Bronchial epithelial cell (primary cell): ENCODE results near the gene FGF8. TPM values are rescaled to one million over a fixed set of nuclear protein-coding genes. Genes with fewer than 3 reads are reported as not detected.

ENCODE experiments used
- DNase-seq: peaks from one replicate; pipeline ENCODE4 v3.0.0-alpha.2; 2010; ENCODE audit warnings: low read depth
- FAIRE-seq: peaks from 2 replicates; lab custom pipeline; 2011; peaks lifted over from hg19 to GRCh38; lab: Jason Lieb, UNC
- H3K27me3 ChIP-seq: 2 replicates; pipeline ENCODE4 v1.5.1; 2011; ENCODE audit warnings: low read length; ENCODE audit not compliant: control insufficient read depth, insufficient read depth
- H3K36me3 ChIP-seq: 2 replicates; pipeline ENCODE4 v1.5.1; 2011; ENCODE audit warnings: low read length; ENCODE audit not compliant: control insufficient read depth, insufficient read depth
- H3K4me3 ChIP-seq: 2 replicates; pipeline ENCODE4 v1.5.1; 2011; ENCODE audit warnings: mild to moderate bottlenecking, low read depth, low read length, control low read depth
- total RNA-seq: library from RNA; depleted of rRNA; stranded (reverse); fragments of >200 nt; gene quantifications from 2 replicates; pipeline ENCODE4 v1.2.1, GENCODE V29; 2014
- TF ChIP-seq, protein P1 (sequence below): IDR thresholded peaks from 2 replicates; pipeline ENCODE4 v1.5.1; 2011; ENCODE audit warnings: mild to moderate bottlenecking, moderate library complexity, low read length, control low read depth, inconsistent platforms; ENCODE audit not compliant: insufficient read depth, severe bottlenecking

FGF8 gene
- total RNA-seq, 1 donor from 2014 or later = 0.26 TPM

DNA sequence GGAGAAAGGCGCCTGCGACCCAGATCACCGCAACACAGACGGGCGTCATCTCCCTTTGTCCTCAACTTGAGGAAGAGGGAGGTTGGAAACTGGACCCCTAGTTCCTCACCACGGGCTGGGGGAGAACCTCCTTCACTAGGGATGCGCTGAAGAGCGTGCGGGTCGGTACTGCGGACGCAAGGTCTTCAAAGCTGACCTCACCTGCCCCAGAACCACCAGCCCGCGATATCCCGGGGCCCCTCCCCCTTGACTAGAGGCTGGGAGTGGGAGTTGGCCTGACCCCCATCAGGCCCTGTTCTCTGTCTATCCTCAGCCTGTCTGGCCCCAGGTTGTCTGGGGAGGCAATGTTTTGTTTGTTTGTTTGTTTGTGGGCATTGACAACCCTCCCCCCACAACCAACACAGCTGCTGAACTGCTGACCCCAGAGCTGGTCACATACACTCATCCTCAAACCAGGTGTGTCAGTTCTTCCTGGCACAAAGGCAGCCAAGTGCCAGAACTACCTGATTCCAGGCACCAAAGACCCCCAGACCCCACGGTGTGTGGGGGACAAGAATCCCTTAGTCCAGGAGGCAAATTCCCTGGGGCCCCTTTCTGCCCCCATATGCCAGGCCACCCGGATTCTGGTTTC, 4.4 kb upstream of the FGF8 start:
- FAIRE-seq = no peak
- DNase-seq = no peak
- H3K36me3 ChIP-seq = peaks cover 5% of the 10 kb centered on the region
- TF ChIP-seq, protein P1, sequence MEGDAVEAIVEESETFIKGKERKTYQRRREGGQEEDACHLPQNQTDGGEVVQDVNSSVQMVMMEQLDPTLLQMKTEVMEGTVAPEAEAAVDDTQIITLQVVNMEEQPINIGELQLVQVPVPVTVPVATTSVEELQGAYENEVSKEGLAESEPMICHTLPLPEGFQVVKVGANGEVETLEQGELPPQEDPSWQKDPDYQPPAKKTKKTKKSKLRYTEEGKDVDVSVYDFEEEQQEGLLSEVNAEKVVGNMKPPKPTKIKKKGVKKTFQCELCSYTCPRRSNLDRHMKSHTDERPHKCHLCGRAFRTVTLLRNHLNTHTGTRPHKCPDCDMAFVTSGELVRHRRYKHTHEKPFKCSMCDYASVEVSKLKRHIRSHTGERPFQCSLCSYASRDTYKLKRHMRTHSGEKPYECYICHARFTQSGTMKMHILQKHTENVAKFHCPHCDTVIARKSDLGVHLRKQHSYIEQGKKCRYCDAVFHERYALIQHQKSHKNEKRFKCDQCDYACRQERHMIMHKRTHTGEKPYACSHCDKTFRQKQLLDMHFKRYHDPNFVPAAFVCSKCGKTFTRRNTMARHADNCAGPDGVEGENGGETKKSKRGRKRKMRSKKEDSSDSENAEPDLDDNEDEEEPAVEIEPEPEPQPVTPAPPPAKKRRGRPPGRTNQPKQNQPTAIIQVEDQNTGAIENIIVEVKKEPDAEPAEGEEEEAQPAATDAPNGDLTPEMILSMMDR = no peak
- peak overlapping the region; percentile 34 for H3K4me3 ChIP-seq
- H3K27me3 ChIP-seq = peaks cover 9% of the 10 kb centered on the region

DNA sequence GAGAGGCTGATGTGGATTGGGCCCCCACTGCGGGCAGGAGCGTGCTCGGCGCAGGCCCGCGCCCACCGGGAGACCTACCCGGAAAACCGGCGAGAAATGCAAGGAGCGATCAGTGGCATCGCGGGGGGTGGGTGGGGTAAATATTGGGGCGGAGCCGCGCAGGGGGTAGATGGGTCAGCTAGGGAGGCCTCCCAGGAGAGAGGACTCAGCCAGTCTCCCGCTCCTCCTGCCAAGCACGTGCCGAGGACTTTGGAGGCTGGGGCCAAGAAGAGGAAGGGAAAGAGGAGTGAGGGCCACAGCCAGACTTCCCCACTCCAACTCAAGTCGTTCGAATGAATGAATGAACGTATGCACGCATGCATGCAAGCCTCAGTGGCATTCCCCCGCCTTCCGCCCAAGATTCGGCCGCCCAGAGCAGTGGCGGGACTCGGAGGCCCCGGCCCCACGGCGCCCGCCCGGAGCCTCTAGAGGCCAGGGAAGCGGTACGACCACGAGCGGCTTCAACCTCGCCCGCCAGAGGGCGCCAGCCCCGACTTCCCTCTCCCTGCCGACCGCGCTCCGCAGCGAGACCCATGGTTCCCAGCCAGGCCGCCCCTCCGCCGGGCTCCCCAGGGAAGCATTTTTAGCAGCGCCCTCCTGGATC, 3.8 kb upstream of the FGF8 start:
- peak overlapping the region; percentile 34 for H3K4me3 ChIP-seq
- peaks cover 5% of the 10 kb centered on the region for H3K36me3 ChIP-seq
- FAIRE-seq = no peak
- TF ChIP-seq, protein P1 = peak; percentile 95
- peak; percentile 33 for DNase-seq
- peaks cover 15% of the 10 kb centered on the region for H3K27me3 ChIP-seq

DNA sequence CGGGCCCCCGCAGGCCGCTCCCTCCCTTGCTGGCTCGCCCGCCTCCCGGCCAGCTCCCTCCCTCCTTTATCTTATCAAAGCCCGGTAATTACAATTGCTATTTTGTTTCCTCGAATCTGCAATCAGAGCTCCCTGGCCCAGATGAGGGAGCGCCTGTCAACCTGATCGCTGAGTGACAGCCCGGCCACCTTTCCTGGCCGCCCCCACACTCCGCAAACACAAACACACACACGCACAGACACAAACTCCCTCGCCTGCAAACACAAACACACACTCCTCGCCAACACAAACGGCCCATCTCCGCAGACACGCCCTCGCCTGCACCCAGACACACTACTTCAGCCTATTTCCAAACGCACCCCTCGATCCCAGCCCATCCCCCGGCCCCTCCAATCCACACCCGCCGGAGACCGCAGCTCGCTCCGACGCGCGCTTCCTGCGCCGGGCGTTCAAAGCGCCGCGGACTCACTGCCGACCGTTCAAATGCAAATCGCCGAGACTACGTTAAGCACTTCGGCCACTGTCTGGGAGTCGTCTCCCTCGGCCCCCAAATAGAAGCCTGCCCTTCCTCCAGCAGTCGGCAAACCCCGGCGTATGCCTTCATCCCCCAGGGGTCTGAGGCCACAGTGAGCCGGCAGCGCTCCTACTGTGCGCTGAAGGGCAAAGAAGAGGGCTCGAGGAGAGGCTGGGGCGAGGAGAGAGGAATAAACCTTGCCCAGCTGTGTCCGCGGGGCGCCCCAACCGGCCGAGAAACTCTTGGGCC, 3.0 kb upstream of the FGF8 start:
- peaks cover 5% of the 10 kb centered on the region for H3K36me3 ChIP-seq
- peaks cover 22% of the 10 kb centered on the region for H3K27me3 ChIP-seq
- DNase-seq (peak; percentile 11), FAIRE-seq (no peak)
- TF ChIP-seq, protein P1 = no peak
- peak overlapping the region; percentile 34 for H3K4me3 ChIP-seq

DNA sequence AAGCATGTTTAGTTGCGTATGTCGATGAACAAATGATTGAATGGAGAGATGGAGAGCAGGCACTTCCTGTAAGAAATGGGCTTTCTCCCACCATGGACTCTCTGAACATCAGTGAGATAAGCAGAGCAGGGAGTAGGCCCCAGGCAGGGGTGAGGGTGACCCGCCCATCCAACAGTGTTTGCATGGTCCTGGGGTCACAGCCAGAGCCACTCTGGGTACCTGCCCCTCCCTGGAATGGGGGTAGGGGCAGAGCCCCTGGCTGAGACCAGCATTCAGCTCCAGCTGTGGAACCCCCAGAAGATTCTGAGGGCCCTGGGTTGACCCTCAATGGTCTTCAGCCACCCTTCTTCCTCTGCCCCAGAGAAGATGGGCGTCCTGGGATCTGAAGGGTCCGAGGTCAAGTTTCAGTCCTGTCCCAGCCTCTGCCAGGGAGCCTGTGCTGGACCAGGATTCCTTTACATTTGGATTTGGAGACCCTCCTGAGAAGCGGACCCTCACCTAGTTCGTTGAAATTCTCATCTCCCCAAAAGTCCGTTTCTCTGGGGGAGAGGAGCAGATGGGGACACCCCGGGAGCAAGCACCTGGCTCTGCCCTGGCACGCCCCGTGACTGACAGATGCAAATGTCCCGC, 2.4 kb upstream of the FGF8 start:
- DNase-seq = no peak
- Histone ChIP-seq H3K27me3 (peaks cover 27% of the 10 kb centered on the region), H3K36me3 (peaks cover 5% of the 10 kb centered on the region), H3K4me3 (no peak overlapping the region)
- FAIRE-seq = peak; percentile 28
- TF ChIP-seq, protein P1 = no peak

DNA sequence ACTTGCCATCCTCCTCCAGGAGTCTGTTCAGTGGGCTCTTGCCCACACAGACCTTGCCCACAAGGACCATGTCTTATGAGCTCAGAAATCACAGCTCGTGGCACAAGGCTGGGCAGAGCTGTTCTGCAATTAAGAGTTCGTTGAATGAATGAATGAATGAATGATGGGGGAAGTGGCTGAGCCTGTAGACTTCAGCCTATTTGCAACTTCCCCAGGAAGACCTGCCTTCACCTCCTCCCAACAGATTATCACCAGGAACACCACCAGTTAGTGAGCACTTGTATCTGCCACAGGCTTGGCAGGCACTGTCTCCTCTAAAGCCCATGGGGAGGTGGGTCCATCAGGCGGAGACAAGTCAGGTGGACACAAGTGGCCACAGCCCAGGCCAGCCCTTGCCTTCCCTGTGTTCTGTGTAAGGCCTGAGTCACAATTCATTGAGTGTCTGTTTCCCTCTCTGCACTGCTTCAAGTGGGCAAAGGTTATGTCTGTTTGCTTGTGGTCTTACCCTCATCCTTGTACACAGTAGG, 1.8 kb upstream of the FGF8 start:
- no peak for DNase-seq
- Histone ChIP-seq H3K4me3 (no peak overlapping the region), H3K36me3 (peaks cover 5% of the 10 kb centered on the region), H3K27me3 (peaks cover 32% of the 10 kb centered on the region)
- FAIRE-seq = no peak
- TF ChIP-seq, protein P1 = no peak
